Activated CD8-positive, alpha-beta T cell treated with anti-CD3 and anti-CD28 coated beads for 36 hours (primary cell): ENCODE results near the gene ARPC2. TPM values are rescaled to one million over a fixed set of nuclear protein-coding genes. Genes with fewer than 3 reads are reported as not detected.
A peak's percentile ranks its signal among the peaks of the same experiment; 100 is the strongest.

Experiments
- ATAC-seq: fragments of 200-7000 bp; cut with Tn5 transposase; one replicate; pipeline ENCODE4 v1.10.0; 2021; ENCODE audit warnings: mild to moderate bottlenecking, moderate library complexity
- CTCF ChIA-PET: fragments of 350-600 bp; sonication (Branson Sonifier 250); formaldehyde crosslinking; loops from one replicate; lab custom pipeline; 2021; ENCODE audit warnings: antibody characterized with exemption; lab: Charles Lee
- POLR2A ChIA-PET: fragments of 350-600 bp; sonication (Branson Sonifier 250); formaldehyde crosslinking; loops from one replicate; lab custom pipeline; 2021; ENCODE audit warnings: antibody characterized with exemption; lab: Charles Lee
- DNase-seq: peaks from one replicate; pipeline ENCODE4 v3.0.0-alpha.2; 2020
- H3K27ac Mint-ChIP-seq: one replicate; pipeline ENCODE4 v1.8.0; 2021; ENCODE audit warnings: mild to moderate bottlenecking, mixed read lengths
- H3K27me3 Mint-ChIP-seq: one replicate; pipeline ENCODE4 v1.8.0; 2021; ENCODE audit warnings: mixed read lengths
- H3K36me3 Mint-ChIP-seq: one replicate; pipeline ENCODE4 v1.8.0; 2021; ENCODE audit warnings: low read depth, mixed read lengths
- H3K4me1 Mint-ChIP-seq: one replicate; pipeline ENCODE4 v1.8.0; 2021; ENCODE audit warnings: low read depth, mixed read lengths
- H3K4me3 Mint-ChIP-seq: one replicate; pipeline ENCODE4 v1.8.0; 2021; ENCODE audit warnings: mild to moderate bottlenecking, moderate library complexity, mixed read lengths
- H3K9me3 Mint-ChIP-seq: one replicate; pipeline ENCODE4 v1.8.0; 2021; ENCODE audit warnings: mixed read lengths
- CTCF ChIP-seq: fragments of 200-600 bp; IDR thresholded peaks from one replicate; pipeline ENCODE4 v1.8.0; 2022; ENCODE audit warnings: antibody characterized with exemption, mild to moderate bottlenecking
- intact Hi-C: fragments of 100-400 bp; cut with micrococcal nuclease; formaldehyde crosslinking; loops from one replicate; pipeline ENCODE4 v1.10.0; 2022
- total RNA-seq, 2 experiments: library from RNA; stranded (reverse); gene quantifications; one replicate each; pipeline ENCODE4 v1.2.3, GENCODE V29; 2021

ARPC2 gene
- total RNA-seq, 2 experiments from 2014 or later, result 636 to 644 TPM

- ATAC-seq (no peak), DNase-seq (no peak)
- intact Hi-C loops, result no loop called here
- Mint-ChIP-seq H3K9me3 (no peaks in the 10 kb centered on the region), H3K27me3 (no peaks in the 10 kb centered on the region), H3K27ac (peak overlapping the region; percentile 63), H3K4me3 (no peak overlapping the region), H3K4me1 (peaks cover 38% of the 10 kb centered on the region), H3K36me3 (peaks cover 62% of the 10 kb centered on the region)
- ChIA-PET CTCF (interaction anchor here (0.8 to 1.6 kb wide), 5 partner anchors 18 to 71 kb away, joined by 3 to 4 read pairs (median 4); partner anchors contain the start of genes AAMP and PNKD), POLR2A (interaction anchor here (0.9 to 4.2 kb wide), 9 partner anchors 8 to 54 kb away, joined by 3 to 31 read pairs (median 5); partner anchors contain the start of gene GPBAR1)
- no peak for TF ChIP-seq CTCF
These were observed 35.7 kb downstream of the ARPC2 start for GRCh38 chr2:218252509-218253231.

- no peak for TF ChIP-seq CTCF
These were observed 36.2 kb downstream of the ARPC2 start for GRCh38 chr2:218253232-218253625.

GRCh38 chr2:218255446-218255845 lies 38.5 kb downstream of the ARPC2 start:
- TF ChIP-seq CTCF, result no peak
- no peak overlapping the region for H3K4me3 Mint-ChIP-seq
- H3K27ac Mint-ChIP-seq, result peak overlapping the region; percentile 75
- H3K27me3 Mint-ChIP-seq, result no peaks in the 10 kb centered on the region
- ChIA-PET CTCF (interaction anchor here (0.9 to 4.7 kb wide), 6 partner anchors 12 to 393 kb away, joined by 3 to 41 read pairs (median 4); no protein-coding TSS in a partner anchor), POLR2A (interaction anchor here (0.7 to 4.2 kb wide), 9 partner anchors 10 to 68 kb away, joined by 3 to 31 read pairs (median 4); no protein-coding TSS in a partner anchor)
- peaks cover 31% of the 10 kb centered on the region for H3K4me1 Mint-ChIP-seq
- H3K9me3 Mint-ChIP-seq, result no peaks in the 10 kb centered on the region
- ATAC-seq, result peak; percentile 21
- intact Hi-C loops, result loop anchor here (5.0 kb wide), 2 partner anchors 33 to 68 kb away; no protein-coding TSS in a partner anchor
- H3K36me3 Mint-ChIP-seq, result peaks cover 40% of the 10 kb centered on the region
- DNase-seq, result no peak

More at GRCh38 chr2:218253232-218253625, 36.2 kb downstream of the ARPC2 start:
- ChIA-PET POLR2A (interaction anchor here (0.9 to 4.2 kb wide), 8 partner anchors 9 to 55 kb away, joined by 3 to 31 read pairs (median 6); no protein-coding TSS in a partner anchor), CTCF (interaction anchor here (1.1 to 1.5 kb wide), 4 partner anchors 18 to 72 kb away, joined by 3 to 7 read pairs (median 4); partner anchors contain the start of genes AAMP and PNKD)
- Mint-ChIP-seq H3K27me3 (no peaks in the 10 kb centered on the region), H3K27ac (peak overlapping the region; percentile 63), H3K4me3 (no peak overlapping the region), H3K36me3 (peaks cover 59% of the 10 kb centered on the region), H3K4me1 (peaks cover 41% of the 10 kb centered on the region), H3K9me3 (no peaks in the 10 kb centered on the region)
- intact Hi-C loops, result no loop called here
- ATAC-seq (no peak), DNase-seq (no peak)

GRCh38 chr2:218256612-218257350 lies 39.8 kb downstream of the ARPC2 start:
- TF ChIP-seq CTCF, result no peak
- DNase-seq (no peak), ATAC-seq (no peak)
- no peak overlapping the region for H3K4me3 Mint-ChIP-seq
- peaks cover 32% of the 10 kb centered on the region for H3K36me3 Mint-ChIP-seq
- H3K27me3 Mint-ChIP-seq, result no peaks in the 10 kb centered on the region
- CTCF ChIA-PET, result interaction anchor here (0.6 to 4.7 kb wide), 29 partner anchors 9 to 391 kb away, joined by 3 to 41 read pairs (median 4); partner anchors contain the start of genes AAMP, ARPC2 and PNKD
- POLR2A ChIA-PET, result interaction anchor here (0.8 to 1.9 kb wide), 9 partner anchors 9 to 89 kb away, joined by 3 to 6 read pairs (median 4); partner anchors contain the start of genes AAMP and PNKD
- peaks cover 31% of the 10 kb centered on the region for H3K4me1 Mint-ChIP-seq
- peak overlapping the region; percentile 87 for H3K27ac Mint-ChIP-seq
- intact Hi-C loops, result loop anchor here (5.0 kb wide), 2 partner anchors 34 to 69 kb away; no protein-coding TSS in a partner anchor
- H3K9me3 Mint-ChIP-seq, result no peaks in the 10 kb centered on the region
